GM21786 (cell line): ENCODE measurements around the gene TM9SF2.

Experiments
- ATAC-seq: cut with Tn5 transposase; IDR thresholded peaks from one replicate; pipeline ENCODE4 v1.9.1; 2021; ENCODE audit not compliant: unreplicated experiment

TM9SF2 gene

DNA sequence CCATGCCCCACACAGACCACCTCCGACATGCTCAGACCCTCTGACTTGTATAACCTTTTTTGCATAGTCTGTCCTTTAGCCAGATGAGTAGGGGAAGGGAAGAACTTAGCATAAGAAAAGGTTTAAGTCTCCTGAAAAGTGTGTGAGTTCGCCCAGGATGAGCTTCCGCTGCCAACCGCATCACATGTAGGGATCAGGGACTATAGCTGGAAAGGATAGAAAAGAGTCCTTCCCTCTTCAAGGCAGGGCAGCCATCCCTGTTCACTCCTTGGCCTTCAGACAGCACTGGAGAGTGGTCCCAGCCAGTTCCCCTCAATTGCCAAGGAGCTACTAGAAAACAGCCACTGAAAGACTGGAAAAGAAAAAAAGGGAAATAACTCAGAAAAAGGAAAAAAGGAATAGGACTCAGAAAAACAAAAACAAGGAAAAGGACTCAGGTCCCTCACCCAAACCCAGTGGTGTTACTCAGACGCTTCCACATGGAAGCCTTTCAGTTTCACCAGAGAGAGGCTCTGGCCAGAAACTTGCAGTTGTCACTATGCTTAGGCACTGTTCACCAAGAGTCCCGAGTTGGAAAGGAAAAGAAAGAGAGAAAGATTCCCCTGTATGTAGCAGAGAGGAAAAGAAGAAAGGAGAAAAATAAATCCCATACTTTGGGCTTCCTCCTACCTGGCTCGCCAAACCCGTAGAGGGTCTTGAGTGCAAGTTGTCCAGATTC, 5.6 kb upstream of the TM9SF2 start:
- ATAC-seq = no peak

DNA sequence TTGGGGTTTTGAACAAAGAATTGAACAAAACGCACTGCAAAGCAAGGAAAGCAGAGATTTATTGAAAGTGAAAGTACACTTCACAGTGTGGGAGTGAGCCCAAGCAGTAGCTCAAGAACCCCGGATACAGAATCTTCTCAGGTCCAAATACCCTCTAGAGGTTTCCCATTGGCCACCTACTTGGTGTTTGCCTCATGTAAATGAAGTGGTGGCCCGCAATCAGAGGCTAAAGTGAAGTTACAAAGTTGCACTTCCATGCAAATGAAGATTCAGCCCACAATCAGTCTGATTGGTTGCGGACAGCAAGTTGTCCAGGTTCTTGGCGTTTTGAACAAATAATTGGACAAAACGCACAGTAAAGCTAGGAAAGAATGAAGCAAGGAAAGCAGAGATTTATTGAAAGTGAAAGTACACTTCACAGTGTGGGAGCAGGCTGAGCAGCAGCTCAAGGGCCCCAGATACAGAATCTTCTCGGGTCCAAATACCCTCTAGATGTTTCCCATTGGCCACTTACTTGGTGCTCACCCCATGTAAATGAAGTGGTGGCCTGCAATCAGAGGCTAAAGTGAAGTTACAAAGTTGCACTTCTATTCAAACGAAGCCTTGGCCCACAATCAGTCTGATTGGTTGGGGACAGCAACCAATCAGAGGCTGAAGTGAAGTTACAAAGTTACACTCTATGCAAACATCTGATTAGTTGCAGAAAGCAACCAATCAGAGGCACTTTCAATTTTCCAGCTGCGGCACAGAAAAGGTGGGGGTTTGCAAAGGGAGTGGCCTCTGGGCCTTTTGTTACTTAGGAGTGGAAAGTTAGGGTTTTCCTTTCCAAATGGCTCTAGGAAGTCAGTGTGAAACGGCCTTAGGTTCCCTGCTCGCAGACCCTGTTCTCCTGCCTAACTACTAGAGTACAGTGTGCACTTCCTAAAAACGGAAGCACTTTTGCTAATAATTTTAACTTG, 4.8 kb upstream of the TM9SF2 start:
- ATAC-seq = peak; percentile 47

DNA sequence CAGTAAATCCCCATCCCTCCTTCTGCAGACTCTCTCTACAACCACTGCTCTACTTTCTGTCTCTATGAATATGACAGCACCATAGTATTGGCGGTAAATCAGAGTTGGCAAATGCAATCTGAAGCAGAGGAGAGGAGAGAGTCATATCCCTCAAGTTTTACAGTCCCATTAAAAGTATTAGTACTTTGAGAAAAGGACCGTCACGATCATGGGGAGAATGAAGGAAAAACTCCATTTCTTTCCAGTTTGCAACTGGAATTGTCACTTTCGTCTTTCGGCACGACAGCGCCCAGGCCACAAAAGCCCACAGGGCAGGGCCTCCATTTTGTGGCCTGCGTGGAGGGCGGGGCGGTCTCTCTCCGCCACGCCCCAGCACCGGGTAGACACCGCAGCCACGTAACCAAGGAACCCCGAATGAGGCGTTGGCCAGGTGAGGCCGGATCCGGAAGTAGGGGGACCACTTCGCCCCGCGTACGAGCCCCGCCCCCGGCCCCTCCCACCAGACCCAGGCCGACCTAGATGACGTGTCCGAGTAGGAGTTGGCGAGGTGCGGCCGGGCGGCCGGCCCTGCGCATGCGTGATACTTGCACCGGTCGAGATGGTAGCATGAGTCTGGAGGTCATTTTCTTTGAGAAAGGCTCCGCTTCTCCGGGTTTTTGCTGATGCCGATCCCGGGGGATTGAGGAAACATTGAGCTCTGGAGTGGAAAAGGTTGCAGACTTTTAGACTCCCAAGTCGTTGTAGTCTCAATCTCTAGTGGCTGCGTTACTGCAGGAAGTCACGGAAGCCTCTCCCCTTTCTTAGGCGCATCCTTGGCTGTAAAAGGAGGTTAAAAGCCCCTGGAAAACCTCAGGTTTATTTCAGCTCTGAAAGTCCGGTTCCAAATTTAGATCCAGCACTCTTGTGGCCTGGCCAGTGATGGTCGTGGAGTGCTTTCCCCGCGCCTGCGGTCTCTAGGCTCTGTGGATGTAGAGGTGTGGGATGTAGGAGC, 2.8 kb upstream of the TM9SF2 start:
- ATAC-seq = peak; percentile 41

DNA sequence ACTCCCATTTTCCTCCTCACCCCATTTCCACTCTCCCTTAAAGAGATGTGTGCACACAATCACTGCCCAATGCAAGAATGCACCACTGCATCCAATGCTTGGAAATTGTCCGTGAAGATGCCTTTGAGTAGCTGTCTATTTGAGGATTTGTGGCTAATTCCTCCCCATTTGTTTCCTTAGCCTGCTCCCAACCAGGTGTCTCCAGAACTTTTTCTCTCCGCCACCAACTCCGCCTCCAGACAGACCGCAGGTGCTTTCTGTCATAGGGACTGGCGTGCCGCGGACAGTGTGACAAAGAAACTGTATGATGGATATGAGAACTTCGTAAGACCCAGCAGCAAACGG, 461 bp upstream of the TM9SF2 start:
- peak; percentile 4 for ATAC-seq

DNA sequence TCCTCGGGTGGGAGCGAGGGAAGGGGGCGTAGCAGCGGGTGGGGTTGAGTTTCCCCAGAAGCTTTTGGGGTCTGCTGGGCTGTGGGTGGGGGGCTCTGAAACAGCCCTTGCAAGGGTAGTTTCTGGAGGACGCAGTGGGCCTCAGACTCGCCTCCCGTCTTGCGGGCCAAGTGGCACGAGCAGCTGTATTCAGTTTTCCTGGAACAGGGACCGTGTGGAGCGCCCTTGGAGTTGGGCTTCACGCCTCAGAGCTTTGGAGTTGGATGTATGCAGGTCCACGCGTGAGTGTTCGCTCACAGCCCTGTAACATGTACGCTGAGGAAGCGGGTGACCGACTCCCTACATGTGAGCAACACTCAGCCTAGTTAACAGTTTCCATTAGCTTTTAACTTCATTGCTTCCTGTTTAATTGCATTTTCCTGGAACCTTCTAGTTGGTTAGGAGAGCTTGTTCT, 603 bp downstream of the TM9SF2 start:
- no peak for ATAC-seq

DNA sequence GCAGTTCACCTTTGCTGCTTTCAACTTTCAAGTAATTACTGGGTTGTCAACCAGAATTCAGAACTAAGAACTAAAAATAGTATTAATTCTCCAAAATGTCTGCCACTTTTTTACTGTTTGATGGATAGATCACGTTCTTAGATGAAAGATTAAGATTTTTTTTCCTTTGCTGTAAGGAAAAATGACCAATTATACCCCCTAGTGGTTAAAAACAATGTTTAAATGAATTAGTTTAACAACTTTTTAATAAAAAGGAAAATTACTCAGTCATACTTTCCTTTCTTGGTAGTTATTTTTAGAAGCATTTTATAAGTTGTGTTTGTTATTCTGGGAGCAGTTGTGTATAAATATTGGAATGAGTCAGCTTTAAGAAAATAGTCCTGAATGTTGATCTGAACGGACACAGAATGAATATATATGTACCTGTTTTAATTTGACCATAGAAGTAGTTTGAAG, 4.6 kb downstream of the TM9SF2 start:
- no peak for ATAC-seq

DNA sequence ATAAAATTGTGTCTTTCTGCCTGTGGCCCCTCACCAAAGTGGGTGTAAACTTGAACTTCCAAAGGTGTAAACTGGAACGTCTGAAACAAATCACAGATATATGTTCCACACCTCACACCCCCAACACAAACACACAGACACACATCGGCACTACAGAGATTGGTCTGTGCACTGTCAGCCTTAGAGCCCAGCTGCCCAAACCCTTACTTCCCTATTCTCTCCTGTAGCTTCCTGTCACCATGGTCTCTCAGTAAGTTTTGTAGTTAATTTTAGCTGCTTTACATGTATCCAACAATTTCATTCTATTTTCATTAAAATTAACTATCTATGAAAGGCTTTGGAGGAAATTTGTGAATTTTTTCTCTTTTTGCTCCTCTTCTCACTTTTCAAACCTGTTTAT, 5.4 kb downstream of the TM9SF2 start:
- peak; percentile 87 for ATAC-seq

DNA sequence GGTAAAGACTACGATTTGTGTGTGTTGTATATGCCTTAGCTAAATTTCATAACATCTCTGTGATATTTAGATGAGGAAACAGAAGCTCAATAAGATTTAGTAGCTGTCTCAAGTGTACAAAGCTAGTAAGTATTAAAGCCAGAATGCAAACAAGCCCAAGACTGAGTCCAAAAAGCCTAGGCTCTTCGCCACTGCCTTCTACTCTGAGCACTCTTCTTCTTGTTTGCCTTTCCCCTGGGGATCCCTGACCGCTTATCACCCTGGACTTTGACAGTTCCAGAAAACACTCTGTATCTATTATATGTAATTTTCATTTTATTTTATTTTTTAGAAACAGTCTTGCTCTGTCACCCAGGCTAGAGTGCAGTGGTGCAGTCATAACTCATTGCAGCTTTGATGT, 5.8 kb downstream of the TM9SF2 start:
- no peak for ATAC-seq

DNA sequence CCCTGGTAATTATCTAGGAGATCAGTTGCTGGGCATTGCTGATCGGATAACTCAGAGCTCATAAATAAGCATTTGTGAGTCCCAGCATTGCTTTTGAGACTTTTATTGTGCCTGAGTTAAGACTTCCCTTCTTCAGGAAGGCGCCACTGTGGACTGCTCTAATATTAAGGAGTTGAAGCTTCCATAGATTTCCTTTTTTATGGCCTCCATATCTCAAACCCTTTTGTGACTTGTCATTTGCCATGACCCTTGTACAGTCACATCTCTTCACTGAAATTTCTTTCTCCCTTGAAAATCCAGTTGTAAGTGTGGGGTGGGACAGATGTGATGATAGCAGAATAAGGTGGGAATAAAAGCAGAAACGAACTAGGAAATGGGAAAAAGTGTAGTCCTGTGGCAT, 6.3 kb downstream of the TM9SF2 start:
- ATAC-seq = no peak

DNA sequence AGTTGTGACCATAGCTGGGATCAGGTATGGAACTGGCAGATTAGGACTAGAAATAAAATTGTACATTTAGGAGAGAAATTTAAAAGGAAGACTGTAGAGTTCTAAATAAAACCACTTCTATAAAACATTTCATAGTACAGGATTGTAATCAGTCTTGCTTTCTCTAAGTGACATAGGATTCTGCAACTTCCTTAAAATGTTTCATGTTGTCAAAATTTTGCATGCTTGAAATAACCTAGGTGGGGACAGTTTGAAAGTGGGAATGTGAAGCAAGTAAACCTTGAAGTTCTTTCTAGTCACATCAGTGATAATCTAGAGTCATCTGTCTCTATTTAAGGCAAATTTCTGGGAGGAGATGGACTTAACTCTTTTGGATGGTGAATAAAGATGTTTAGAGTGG, 6.7 kb downstream of the TM9SF2 start:
- ATAC-seq = no peak

DNA sequence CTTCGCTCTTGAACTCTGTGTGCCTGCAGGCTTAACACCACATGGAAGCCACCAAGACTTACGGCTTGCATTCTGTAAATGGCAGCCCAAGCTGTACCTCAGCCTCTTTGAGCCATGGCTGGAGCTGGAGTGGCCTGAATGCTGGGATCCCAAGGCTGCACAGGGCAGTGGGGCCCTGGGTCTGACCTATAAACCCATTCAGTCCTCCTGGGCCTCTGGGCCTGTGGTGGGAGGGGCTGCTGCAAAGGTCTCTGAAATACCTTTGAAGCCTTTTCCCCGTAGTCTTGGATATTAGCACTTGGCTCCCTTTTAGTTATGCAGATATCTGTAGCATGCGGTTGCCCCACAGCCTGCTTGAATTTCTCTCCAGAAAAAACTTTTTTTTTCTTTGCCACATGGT, 8.2 kb downstream of the TM9SF2 start:
- no peak for ATAC-seq

DNA sequence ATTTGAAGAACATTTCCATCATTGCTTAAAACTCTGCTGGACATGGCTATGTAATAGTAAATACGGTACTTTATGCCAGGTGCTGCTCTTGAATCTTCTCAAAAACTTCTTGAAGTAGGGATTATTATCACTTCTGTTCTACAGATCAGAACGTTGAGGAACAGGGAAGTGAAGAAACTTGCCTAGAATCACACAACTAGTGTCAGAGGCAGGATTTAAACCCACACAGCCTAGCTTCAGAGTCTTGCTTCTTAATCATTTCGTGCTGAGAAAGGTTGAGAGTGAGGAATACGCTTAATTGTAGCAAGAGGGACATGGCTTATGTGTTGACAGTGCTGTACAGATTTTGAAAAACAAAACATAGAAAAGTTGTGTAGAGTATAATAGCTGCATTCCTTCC, 13.5 kb downstream of the TM9SF2 start:
- ATAC-seq = no peak

DNA sequence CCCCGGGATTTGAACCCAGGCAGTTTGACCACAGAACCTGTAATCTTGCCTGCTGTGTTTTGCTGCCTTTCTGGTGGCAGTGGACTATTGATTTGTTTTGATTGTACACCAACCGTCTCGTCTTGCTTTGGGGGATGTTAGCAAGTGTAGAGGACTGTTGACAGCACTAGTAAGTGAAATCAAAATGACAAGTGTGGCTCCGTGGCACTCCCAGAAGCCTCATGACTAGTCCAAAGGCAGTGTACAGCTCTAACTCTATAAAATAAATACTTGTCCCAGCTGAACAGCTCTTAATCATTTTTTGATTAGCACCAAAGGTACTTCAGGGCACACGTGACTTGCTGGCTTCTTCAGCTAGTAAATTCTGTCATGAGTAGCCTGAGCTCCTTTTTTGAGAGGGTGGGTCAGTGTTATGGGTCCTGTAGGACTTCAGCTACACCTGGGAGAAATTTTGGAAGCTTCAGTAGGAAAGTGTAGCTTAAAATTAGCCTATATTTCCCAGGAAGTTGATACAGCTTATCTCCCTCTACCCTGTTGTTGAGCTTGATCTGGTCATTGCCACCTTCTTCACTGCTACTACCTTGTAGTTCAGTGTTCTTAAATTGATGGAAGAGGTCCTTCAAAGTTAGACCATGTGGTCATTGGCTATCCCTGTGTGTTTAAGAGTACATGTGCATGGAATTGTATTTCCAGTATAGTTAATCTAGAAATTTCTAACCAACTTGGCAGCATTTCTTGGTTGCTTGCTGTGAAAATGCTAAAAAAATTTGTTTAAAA, 15.1 kb downstream of the TM9SF2 start:
- no peak for ATAC-seq

DNA sequence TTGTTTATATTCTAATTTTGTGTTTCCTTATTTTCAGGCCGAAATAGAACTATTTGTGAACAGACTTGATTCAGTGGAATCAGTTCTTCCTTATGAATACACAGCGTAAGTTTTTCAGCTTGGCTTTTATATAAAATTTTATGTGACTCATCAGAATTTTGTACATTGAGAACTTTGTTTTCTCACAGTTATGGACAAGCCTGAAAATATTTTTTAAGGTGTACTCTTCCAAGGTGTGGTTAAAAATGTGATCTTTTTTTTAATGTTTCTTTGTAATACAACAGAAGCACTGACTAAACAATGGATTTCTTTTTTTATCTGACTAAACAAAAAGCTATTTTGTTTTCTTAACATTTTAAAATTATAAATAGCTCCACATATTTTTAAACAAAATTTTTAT, 16.3 kb downstream of the TM9SF2 start:
- no peak for ATAC-seq

DNA sequence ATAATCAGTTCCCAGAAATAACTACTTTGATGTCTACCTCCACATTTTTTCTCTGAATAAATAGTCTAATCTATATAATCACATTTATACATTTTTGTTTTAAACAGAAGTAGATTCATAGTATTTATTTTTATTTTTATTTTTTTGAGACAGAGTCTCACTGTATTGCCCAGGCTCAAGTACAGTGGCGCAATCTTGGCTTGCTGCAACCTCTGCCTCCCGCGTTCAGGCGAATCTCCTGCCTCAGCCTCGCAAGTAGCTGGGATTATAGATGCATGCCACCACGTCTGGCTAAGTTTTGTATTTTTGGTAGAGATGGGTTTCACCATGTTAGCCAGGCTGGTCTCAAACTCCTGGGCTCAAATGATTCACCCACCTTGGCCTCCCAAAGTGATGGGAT, 16.7 kb downstream of the TM9SF2 start:
- no peak for ATAC-seq

DNA sequence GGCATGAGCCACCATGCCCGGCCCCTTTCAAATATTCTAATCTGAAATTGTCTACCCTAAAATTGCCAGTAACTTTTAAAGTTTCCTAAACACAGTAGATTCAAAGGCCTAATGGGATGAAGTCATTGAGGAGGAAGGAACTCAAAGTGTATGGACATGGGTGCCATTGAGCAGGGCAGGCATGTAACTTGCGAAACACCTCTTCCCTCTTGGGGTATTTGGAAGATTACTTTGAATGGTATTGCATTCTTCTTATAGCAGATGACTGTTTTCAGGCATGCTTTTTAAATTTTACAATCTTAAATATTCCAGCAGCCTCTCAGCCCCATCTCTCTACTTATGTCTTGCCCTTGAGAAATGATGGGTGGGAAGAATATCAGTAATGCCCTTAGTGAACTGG, 21.0 kb downstream of the TM9SF2 start:
- no peak for ATAC-seq

DNA sequence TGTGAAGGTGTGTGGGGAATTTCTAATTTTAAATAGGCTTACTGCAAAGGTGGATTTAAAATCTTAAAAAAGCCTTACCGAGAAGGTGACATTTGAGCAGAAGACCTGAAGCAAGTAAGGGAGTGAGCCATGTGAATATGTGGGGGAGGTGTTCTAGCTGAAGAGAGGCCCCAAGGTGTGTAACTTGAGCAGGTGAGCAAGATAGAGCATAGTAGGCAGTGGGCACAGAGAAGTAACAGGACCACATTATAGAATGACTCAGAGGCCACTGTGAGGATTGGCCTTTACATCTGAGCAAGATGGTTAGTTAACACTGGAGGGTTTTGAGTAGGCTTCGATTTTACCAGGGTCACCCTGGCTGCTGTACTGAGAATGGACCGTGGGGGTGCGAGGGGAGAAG, 22.6 kb downstream of the TM9SF2 start:
- no peak for ATAC-seq

DNA sequence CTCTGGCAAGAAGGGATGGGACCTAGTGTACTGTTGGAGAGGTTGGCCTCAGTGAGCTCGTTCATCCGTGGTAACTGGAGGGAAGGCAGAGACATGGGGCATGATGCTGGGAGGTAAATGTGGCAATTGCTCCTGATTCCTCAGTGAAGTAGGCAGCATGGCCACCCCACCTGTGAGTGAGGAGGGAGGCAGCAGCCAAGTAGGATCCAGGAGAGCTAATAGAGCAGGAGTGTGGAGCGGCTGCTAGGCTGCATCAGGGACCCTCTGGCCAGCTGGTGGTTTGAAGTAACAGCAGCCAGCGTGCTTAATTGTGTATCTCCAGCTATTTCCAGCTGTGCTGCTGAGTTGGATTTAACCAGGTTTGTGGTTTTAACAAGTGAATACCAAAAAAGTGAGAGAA, 24.7 kb downstream of the TM9SF2 start:
- ATAC-seq = no peak

DNA sequence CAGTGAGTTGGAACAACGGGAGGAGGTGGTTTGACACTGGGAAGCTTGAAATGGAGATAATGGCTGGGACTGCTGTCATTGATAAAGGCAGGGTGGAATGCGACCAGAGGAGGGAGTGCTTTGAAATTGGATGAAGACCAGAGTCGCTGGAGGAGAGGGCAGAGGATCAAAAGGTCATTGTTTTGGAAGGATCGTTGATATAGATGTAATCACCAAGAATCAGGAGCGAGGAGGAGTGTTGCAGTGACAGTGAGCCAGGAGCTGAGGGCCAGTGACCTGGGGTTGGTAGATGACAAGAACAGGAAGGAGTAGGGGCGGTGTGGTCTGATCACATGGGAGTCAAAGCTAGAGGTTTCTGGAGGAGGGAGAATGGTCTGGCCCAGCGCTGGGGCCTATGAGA, 25.3 kb downstream of the TM9SF2 start:
- ATAC-seq = no peak

DNA sequence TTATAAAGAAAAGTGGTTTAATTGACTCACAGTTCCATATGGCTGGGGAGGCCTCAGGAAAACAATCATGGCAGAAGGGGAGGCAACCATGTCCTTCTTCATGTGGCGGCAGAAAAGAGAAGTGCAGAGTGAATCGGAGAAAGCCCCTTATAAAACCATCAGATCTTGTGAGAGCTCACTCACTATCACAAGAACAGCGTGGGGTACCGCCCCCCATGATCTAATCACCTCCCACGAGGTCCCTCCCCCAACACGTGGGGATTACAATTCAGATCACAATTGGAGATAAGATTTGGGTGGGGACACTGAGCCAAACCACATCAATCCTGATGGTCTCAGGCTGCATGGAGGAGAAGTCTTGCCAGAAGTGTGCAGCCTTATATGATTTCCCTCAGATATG, 26.0 kb downstream of the TM9SF2 start:
- no peak for ATAC-seq
